ENCODE data around the gene CELA3B.

- TF ChIP-seq EZH2 (IDR thresholded peaks at IDR 0.05; ENCODE audit: borderline replicate concordance, low read depth, low read length, severe bottlenecking) (no peak), CTCF (IDR thresholded peaks at IDR 0.05; ENCODE audit: borderline replicate concordance, extremely low read depth, low read length, poor library complexity, severe bottlenecking) (no peak)
Observed at GRCh38 chr1:22001409-22001808, 24.6 kb downstream of the CELA3B start, which contains the start of gene CELA3A.
